ENCODE data around the gene PARD3. TPM values are rescaled to one million over a fixed set of nuclear protein-coding genes. Genes with fewer than 3 reads are reported as not detected.

Gene PARD3
- polyA plus RNA-seq, 1 donor from 2014 or later, result 12.4 TPM

DNA sequence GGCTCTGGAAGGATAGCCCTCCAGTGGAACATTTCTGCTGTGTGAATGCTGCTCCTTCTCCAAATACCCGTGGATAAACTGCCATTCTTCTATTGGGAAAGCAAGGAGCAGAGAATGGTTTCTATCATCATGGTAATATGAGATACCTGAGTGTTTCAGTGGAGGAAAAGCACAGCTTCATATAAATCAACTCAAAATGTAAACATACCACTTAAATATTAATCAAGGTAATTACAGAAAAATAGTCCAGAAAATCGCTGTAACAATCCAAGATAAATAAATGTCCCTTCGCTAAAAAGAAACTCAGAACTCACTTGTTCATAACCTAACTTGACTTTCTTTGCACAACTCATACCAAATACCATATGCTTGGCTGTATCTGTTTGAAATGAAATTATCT lies 635.8 kb downstream of the PARD3 start:
- Histone ChIP-seq H3F3A (ENCODE audit: insufficient read depth, low read length, poor library complexity, severe bottlenecking) (no peaks in the 10 kb centered on the region), H3K9me3 (ENCODE audit: low read length) (no peaks in the 10 kb centered on the region)

GRCh38 chr10:34178756-34179155 lies 636.3 kb downstream of the PARD3 start:
- H3K27ac ChIP-seq (ENCODE audit: low read length), result no peak overlapping the region
- no peaks in the 10 kb centered on the region for H3K36me3 ChIP-seq (ENCODE audit: insufficient read depth, low read length)
- no peak overlapping the region for H2AFZ ChIP-seq (ENCODE audit: low read depth, low read length)
- no peaks in the 10 kb centered on the region for H3K79me2 ChIP-seq (replicated peaks; ENCODE audit: insufficient read depth, low read length)
- no peaks in the 10 kb centered on the region for H3K9me3 ChIP-seq (ENCODE audit: low read length)
- H3F3A ChIP-seq (ENCODE audit: insufficient read depth, low read length, poor library complexity, severe bottlenecking), result no peaks in the 10 kb centered on the region
- H3K27me3 ChIP-seq (ENCODE audit: insufficient read depth, low read depth, low read length), result no peaks in the 10 kb centered on the region
- no peak overlapping the region for H3K9ac ChIP-seq (ENCODE audit: low read length)
- no peak for TF ChIP-seq MXI1 (conservative IDR thresholded peaks at IDR 0.05; ENCODE audit: poor library complexity, severe bottlenecking)
- TF ChIP-seq RAD21 (conservative IDR thresholded peaks at IDR 0.05), result no peak
- no peak for TF ChIP-seq TAF1 (IDR thresholded peaks at IDR 0.05; ENCODE audit: low read depth)
- TF ChIP-seq EZH2 (IDR thresholded peaks at IDR 0.05; ENCODE audit: borderline replicate concordance, insufficient read depth, low read length, poor library complexity, severe bottlenecking), result no peak
- TF ChIP-seq CTCF (IDR thresholded peaks at IDR 0.05; ENCODE audit: poor library complexity, severe bottlenecking), result no peak
- no peak for TF ChIP-seq POLR2AphosphoS5 (IDR thresholded peaks at IDR 0.05)
- no peak for TF ChIP-seq EP300 (conservative IDR thresholded peaks at IDR 0.05; ENCODE audit: poor library complexity, severe bottlenecking)
- TF ChIP-seq, protein P1, sequence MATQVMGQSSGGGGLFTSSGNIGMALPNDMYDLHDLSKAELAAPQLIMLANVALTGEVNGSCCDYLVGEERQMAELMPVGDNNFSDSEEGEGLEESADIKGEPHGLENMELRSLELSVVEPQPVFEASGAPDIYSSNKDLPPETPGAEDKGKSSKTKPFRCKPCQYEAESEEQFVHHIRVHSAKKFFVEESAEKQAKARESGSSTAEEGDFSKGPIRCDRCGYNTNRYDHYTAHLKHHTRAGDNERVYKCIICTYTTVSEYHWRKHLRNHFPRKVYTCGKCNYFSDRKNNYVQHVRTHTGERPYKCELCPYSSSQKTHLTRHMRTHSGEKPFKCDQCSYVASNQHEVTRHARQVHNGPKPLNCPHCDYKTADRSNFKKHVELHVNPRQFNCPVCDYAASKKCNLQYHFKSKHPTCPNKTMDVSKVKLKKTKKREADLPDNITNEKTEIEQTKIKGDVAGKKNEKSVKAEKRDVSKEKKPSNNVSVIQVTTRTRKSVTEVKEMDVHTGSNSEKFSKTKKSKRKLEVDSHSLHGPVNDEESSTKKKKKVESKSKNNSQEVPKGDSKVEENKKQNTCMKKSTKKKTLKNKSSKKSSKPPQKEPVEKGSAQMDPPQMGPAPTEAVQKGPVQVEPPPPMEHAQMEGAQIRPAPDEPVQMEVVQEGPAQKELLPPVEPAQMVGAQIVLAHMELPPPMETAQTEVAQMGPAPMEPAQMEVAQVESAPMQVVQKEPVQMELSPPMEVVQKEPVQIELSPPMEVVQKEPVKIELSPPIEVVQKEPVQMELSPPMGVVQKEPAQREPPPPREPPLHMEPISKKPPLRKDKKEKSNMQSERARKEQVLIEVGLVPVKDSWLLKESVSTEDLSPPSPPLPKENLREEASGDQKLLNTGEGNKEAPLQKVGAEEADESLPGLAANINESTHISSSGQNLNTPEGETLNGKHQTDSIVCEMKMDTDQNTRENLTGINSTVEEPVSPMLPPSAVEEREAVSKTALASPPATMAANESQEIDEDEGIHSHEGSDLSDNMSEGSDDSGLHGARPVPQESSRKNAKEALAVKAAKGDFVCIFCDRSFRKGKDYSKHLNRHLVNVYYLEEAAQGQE (IDR thresholded peaks at IDR 0.05; ENCODE audit: borderline replicate concordance), result no peak
- TF ChIP-seq SMC3 (conservative IDR thresholded peaks at IDR 0.05; ENCODE audit: poor library complexity), result no peak
- H3K4me3 ChIP-seq (ENCODE audit: low read length), result no peak overlapping the region
- H4K20me1 ChIP-seq (ENCODE audit: insufficient read depth), result no peaks in the 10 kb centered on the region
- no peak overlapping the region for H3K4me2 ChIP-seq (ENCODE audit: low read length)
- H3K9me2 ChIP-seq (ENCODE audit: insufficient read depth, low read length), result no peaks in the 10 kb centered on the region

More for the DNA sequence above, 635.8 kb downstream of the PARD3 start:
- Histone ChIP-seq H3K27ac (ENCODE audit: low read length) (no peak overlapping the region), H2AFZ (ENCODE audit: low read depth, low read length) (no peak overlapping the region), H3K4me2 (ENCODE audit: low read length) (no peak overlapping the region), H3K27me3 (ENCODE audit: insufficient read depth, low read depth, low read length) (no peaks in the 10 kb centered on the region), H3K79me2 (replicated peaks; ENCODE audit: insufficient read depth, low read length) (no peaks in the 10 kb centered on the region), H4K20me1 (ENCODE audit: insufficient read depth) (no peaks in the 10 kb centered on the region), H3K9ac (ENCODE audit: low read length) (no peak overlapping the region), H3K4me3 (ENCODE audit: low read length) (no peak overlapping the region), H3K36me3 (ENCODE audit: insufficient read depth, low read length) (no peaks in the 10 kb centered on the region), H3K9me2 (ENCODE audit: insufficient read depth, low read length) (no peaks in the 10 kb centered on the region)
- no peak for TF ChIP-seq MXI1 (conservative IDR thresholded peaks at IDR 0.05; ENCODE audit: poor library complexity, severe bottlenecking)
- TF ChIP-seq SMC3 (conservative IDR thresholded peaks at IDR 0.05; ENCODE audit: poor library complexity), result no peak
- no peak for TF ChIP-seq TAF1 (IDR thresholded peaks at IDR 0.05; ENCODE audit: low read depth)
- no peak for TF ChIP-seq RAD21 (conservative IDR thresholded peaks at IDR 0.05)
- TF ChIP-seq EZH2 (IDR thresholded peaks at IDR 0.05; ENCODE audit: borderline replicate concordance, insufficient read depth, low read length, poor library complexity, severe bottlenecking), result no peak
- no peak for TF ChIP-seq CTCF (IDR thresholded peaks at IDR 0.05; ENCODE audit: poor library complexity, severe bottlenecking)
- no peak for TF ChIP-seq EP300 (conservative IDR thresholded peaks at IDR 0.05; ENCODE audit: poor library complexity, severe bottlenecking)
- TF ChIP-seq, protein P1 (IDR thresholded peaks at IDR 0.05; ENCODE audit: borderline replicate concordance), result no peak
- TF ChIP-seq POLR2AphosphoS5 (IDR thresholded peaks at IDR 0.05), result no peak
